ENCODE data around the gene SOCS6.

Gene SOCS6

DNA sequence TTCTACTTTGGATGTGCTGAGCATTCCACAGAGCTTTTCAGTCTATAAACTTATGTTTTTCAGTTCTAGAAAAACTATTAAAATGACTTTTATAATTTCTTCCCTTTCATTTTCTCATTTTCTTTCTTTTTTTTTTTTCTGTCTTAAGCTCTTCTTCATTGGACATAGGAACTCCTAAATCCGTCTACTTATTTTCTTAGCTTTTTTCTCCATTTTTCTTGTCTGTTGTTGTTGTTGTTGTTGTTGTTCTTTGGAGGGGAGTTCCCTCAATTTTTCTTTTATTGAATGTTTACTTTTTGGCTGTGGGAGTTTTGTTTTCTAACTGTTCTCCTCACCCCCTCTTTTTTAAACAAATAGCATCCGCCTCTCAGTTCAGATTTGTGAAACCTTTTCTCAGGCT, 7.9 kb downstream of the SOCS6 start:
- H3K27ac ChIP-seq (ENCODE audit: low read length) = no peak overlapping the region
- H3K36me3 ChIP-seq (ENCODE audit: control insufficient read depth, insufficient read depth, low read length) = no peaks in the 10 kb centered on the region
- no peak for DNase-seq (ENCODE audit: low read depth, low spot score)
- H3K27me3 ChIP-seq (ENCODE audit: control insufficient read depth, insufficient read depth, low read length) = no peaks in the 10 kb centered on the region
- H3K4me1 ChIP-seq (ENCODE audit: control insufficient read depth, insufficient read depth, low read length) = no peaks in the 10 kb centered on the region
- H3K9me3 ChIP-seq (ENCODE audit: control insufficient read depth, insufficient read depth, low read length) = no peaks in the 10 kb centered on the region
- WGBS (ENCODE audit: insufficient coverage, insufficient read length) = no CpG with 5 or more reads among the region's 2 CpGs
- H3K4me3 ChIP-seq (ENCODE audit: low read length) = no peak overlapping the region

DNA sequence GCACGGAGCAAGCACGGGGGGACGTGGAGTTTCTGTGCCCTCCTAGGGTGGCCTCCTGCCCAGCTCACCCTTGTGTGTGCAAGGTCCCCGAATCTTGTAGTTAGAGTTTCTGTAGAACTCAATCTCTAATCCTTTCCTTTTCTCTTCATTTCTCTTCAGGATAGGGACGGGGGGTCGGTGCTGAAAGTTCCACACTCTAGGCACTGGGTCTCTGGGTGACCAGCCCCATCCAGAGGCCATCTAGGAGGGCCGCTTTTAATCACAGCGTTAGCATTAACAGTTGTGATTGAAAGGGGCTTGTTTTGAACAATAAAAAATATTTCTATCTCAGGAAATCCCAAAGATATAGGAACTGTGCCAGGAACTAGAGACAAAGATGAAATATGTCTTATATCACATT, 10.5 kb downstream of the SOCS6 start:
- no peak for DNase-seq (ENCODE audit: low read depth, low spot score)
- no peaks in the 10 kb centered on the region for H3K36me3 ChIP-seq (ENCODE audit: control insufficient read depth, insufficient read depth, low read length)
- WGBS (ENCODE audit: insufficient coverage, insufficient read length) = no CpG with 5 or more reads among the region's 8 CpGs
- H3K4me3 ChIP-seq (ENCODE audit: low read length) = no peak overlapping the region
- H3K27ac ChIP-seq (ENCODE audit: low read length) = no peak overlapping the region
- no peaks in the 10 kb centered on the region for H3K9me3 ChIP-seq (ENCODE audit: control insufficient read depth, insufficient read depth, low read length)
- H3K27me3 ChIP-seq (ENCODE audit: control insufficient read depth, insufficient read depth, low read length) = no peaks in the 10 kb centered on the region
- H3K4me1 ChIP-seq (ENCODE audit: control insufficient read depth, insufficient read depth, low read length) = no peaks in the 10 kb centered on the region

DNA sequence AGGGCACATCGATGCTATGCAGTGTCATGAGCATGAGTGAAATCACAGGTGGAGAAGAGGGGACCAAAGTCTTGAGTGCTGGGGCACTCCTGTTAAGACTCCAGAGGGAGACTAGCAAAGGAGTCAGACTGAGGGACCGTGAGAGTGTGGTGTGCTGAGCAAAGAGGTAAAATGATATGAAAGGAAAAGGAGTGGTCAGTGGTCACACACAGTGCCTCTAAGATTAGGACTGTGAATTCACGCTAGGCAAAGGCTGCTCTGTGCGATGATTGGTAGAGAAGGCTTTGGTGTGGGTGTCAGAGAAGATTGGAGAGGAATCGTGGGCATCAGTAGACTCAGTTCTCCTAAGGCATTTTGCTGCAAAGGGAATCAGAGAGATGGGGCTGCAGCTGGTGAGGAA, 12.8 kb downstream of the SOCS6 start:
- Histone ChIP-seq H3K4me1 (ENCODE audit: control insufficient read depth, insufficient read depth, low read length) (no peaks in the 10 kb centered on the region), H3K27ac (ENCODE audit: low read length) (no peak overlapping the region), H3K9me3 (ENCODE audit: control insufficient read depth, insufficient read depth, low read length) (no peaks in the 10 kb centered on the region), H3K27me3 (ENCODE audit: control insufficient read depth, insufficient read depth, low read length) (no peaks in the 10 kb centered on the region), H3K36me3 (ENCODE audit: control insufficient read depth, insufficient read depth, low read length) (no peaks in the 10 kb centered on the region), H3K4me3 (ENCODE audit: low read length) (no peak overlapping the region)
- WGBS (ENCODE audit: insufficient coverage, insufficient read length) = no CpG with 5 or more reads among the region's 5 CpGs
- DNase-seq (ENCODE audit: low read depth, low spot score) = no peak

DNA sequence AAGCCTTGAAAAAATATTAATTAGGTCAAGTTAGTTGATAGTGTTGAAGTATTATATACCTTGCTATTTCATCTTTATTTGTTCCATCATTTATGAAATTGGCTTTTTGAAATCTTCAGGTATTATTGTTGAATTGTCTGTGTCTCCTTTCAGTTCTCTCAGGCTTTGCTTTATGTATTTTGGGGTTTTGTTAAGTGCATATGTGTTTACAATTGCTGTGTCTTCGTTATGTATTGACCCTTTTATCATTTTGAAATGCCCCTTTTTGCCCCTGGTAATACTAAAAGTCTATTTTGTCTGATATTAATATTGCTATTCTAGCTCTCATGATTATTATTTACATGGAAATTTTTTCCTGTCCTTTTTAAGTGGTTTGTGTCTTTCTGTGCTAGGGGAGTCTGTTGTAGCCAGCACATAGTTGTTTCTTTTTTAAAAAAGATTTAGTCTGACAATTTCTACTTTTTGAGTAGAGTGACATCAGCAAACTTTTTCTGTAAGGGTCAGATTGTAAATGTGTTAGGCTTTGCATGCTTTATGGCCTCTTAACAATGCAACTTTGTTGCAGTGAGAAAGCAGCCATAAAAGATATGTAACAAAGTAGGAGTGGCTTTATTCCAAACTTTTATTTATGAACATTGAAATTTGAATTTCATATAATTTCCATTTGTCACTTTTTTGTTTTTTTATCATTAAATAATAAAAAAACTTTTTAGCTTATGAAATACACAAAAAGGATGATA, 19.9 kb downstream of the SOCS6 start:
- Histone ChIP-seq H3K4me1 (ENCODE audit: control insufficient read depth, insufficient read depth, low read length) (no peaks in the 10 kb centered on the region), H3K27me3 (ENCODE audit: control insufficient read depth, insufficient read depth, low read length) (no peaks in the 10 kb centered on the region), H3K9me3 (ENCODE audit: control insufficient read depth, insufficient read depth, low read length) (no peaks in the 10 kb centered on the region), H3K27ac (ENCODE audit: low read length) (no peak overlapping the region), H3K36me3 (ENCODE audit: control insufficient read depth, insufficient read depth, low read length) (no peaks in the 10 kb centered on the region), H3K4me3 (ENCODE audit: low read length) (no peak overlapping the region)
- DNase-seq (ENCODE audit: low read depth, low spot score) = no peak
- no CpG with 5 or more reads among the region's 1 CpG for WGBS (ENCODE audit: insufficient coverage, insufficient read length)

DNA sequence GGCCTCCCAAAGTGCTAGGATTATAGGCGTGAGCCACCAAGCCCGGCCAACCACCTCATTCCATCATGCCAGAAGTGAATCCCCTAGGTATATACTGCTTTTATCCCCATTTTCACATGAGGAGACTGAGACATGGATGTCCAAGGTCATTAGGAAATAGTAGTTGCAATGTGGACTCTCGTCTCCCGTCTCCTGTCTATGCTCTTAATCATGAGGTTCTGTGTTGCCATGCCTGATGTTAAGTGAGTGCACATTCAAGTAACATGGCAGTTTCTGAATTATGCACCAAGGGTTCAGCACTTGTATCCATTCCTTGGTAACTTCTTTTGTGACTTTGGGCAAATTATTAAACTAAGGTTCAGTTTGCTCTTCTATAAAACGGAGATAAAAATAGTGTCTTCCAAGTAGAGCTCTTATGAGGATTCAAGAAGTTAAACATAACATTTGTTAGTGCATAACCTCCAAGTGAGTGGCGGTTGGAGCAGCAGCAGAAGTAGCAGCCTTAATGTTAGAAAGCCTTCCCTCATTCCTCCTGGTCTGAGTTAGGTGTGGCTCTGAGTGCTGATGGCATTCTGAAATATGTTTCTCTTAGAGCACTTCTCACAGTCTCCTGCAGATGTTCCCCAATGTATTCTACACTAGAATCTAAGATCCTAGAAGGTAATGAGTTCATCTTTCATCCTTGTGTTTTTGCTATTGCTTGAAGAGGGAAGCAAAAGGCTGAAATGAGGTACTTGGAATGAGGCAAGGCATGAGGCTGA, 21.9 kb downstream of the SOCS6 start:
- no peak for DNase-seq (ENCODE audit: low read depth, low spot score)
- H3K9me3 ChIP-seq (ENCODE audit: control insufficient read depth, insufficient read depth, low read length) = no peaks in the 10 kb centered on the region
- WGBS (ENCODE audit: insufficient coverage, insufficient read length) = no CpG with 5 or more reads among the region's 6 CpGs

DNA sequence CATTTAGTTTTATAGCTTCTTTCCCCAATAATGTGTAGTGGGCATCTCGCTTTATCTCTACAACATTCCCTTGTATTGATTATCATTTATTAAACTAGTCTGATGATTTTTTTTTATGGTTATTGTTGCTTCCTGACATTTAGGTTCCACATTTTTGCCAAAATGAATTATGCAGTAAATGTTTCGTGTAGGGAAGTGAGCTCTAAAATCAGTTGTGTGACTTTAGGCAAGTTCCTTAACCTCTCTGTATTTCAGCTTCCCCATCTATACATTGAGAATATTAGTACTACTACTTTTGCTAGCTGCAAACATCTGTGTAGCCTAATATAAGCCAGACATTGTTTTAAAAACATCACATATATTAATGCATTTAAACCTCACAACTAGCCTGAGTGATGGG, 22.9 kb downstream of the SOCS6 start:
- Histone ChIP-seq H3K4me3 (ENCODE audit: low read length) (no peak overlapping the region), H3K36me3 (ENCODE audit: control insufficient read depth, insufficient read depth, low read length) (no peaks in the 10 kb centered on the region), H3K27ac (ENCODE audit: low read length) (no peak overlapping the region), H3K27me3 (ENCODE audit: control insufficient read depth, insufficient read depth, low read length) (no peaks in the 10 kb centered on the region), H3K4me1 (ENCODE audit: control insufficient read depth, insufficient read depth, low read length) (no peaks in the 10 kb centered on the region), H3K9me3 (ENCODE audit: control insufficient read depth, insufficient read depth, low read length) (no peaks in the 10 kb centered on the region)
- WGBS (ENCODE audit: insufficient coverage, insufficient read length) = no CpG with 5 or more reads among the region's 2 CpGs
- DNase-seq (ENCODE audit: low read depth, low spot score) = no peak

More for the DNA sequence above, 21.9 kb downstream of the SOCS6 start:
- H3K27me3 ChIP-seq (ENCODE audit: control insufficient read depth, insufficient read depth, low read length) = no peaks in the 10 kb centered on the region
- no peak overlapping the region for H3K27ac ChIP-seq (ENCODE audit: low read length)
- no peaks in the 10 kb centered on the region for H3K36me3 ChIP-seq (ENCODE audit: control insufficient read depth, insufficient read depth, low read length)
- H3K4me1 ChIP-seq (ENCODE audit: control insufficient read depth, insufficient read depth, low read length) = no peaks in the 10 kb centered on the region
- H3K4me3 ChIP-seq (ENCODE audit: low read length) = no peak overlapping the region

DNA sequence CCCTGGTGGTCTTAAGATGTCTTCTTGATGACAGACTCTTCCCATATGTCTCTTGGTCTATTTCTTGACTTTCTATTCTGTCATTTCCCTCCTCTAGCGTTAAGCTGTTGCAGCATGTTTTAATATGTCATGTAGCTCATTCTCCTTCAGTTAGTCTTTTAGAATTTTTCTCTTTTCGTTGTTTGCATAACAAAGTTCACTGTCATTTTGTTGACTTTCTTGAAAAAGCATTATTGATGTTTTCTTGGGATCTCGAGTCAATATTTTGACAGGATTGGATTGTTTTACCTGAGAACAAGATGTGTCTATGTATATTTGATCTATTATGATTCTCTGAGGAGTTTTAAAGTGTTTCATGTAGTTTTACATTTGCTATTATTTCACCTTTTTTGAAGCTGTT, 24.8 kb downstream of the SOCS6 start:
- no peaks in the 10 kb centered on the region for H3K27me3 ChIP-seq (ENCODE audit: control insufficient read depth, insufficient read depth, low read length)
- H3K36me3 ChIP-seq (ENCODE audit: control insufficient read depth, insufficient read depth, low read length) = no peaks in the 10 kb centered on the region
- no peaks in the 10 kb centered on the region for H3K4me1 ChIP-seq (ENCODE audit: control insufficient read depth, insufficient read depth, low read length)
- no CpG with 5 or more reads among the region's 3 CpGs for WGBS (ENCODE audit: insufficient coverage, insufficient read length)
- no peak overlapping the region for H3K27ac ChIP-seq (ENCODE audit: low read length)
- no peak overlapping the region for H3K4me3 ChIP-seq (ENCODE audit: low read length)
- DNase-seq (ENCODE audit: low read depth, low spot score) = no peak
- no peaks in the 10 kb centered on the region for H3K9me3 ChIP-seq (ENCODE audit: control insufficient read depth, insufficient read depth, low read length)

DNA sequence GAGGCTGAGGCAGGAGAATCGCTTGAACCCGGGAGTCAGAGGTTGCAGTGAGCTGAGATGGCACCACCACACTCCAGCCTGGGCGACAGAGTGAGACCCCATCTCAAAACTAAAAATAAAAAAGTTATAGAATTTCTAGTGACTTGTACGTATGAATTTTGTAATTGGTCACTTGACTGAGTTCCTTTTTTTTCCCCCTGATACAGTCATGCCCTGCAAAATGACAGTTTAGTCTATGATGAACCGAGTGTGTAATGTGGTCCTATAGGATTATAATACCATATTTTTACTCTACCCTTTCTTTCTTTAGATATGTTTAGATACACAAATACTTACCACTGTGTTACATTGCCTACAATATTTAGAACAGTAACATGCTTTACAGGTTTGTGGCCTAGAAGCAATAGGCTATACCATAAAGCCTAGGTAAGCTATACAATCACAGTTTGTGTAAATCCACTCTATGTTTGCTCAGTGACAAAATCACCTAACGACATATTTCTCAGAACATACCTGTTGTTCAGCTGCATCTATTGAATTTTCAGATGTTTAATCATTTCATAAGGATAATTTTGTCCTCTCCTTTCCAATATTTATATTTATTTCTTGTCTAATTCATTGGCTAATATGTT, 25.4 kb downstream of the SOCS6 start:
- no peak overlapping the region for H3K27ac ChIP-seq (ENCODE audit: low read length)
- WGBS (ENCODE audit: insufficient coverage, insufficient read length) = no CpG with 5 or more reads among the region's 6 CpGs
- H3K36me3 ChIP-seq (ENCODE audit: control insufficient read depth, insufficient read depth, low read length) = no peaks in the 10 kb centered on the region
- H3K27me3 ChIP-seq (ENCODE audit: control insufficient read depth, insufficient read depth, low read length) = no peaks in the 10 kb centered on the region
- no peak overlapping the region for H3K4me3 ChIP-seq (ENCODE audit: low read length)
- no peak for DNase-seq (ENCODE audit: low read depth, low spot score)
- no peaks in the 10 kb centered on the region for H3K4me1 ChIP-seq (ENCODE audit: control insufficient read depth, insufficient read depth, low read length)
- no peaks in the 10 kb centered on the region for H3K9me3 ChIP-seq (ENCODE audit: control insufficient read depth, insufficient read depth, low read length)

DNA sequence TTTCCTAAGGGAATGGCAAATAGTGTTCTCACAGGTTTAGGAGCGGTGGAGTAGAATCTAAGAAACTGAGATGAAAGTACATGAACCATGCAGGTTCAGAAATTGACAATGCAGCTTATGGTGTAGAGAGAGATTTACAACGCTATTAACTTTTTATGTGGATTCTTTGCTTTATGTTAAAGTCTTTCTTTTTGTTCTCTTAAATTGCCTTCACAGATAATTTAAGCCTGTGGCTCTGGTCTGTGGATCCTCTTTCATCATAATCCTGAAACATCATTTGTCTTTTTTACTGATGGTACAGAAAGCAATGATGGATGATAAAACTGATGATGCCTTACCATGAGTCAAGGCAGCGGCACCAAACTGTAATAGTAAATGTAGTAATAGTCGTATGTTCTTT, 30.3 kb downstream of the SOCS6 start:
- H3K9me3 ChIP-seq (ENCODE audit: control insufficient read depth, insufficient read depth, low read length) = no peaks in the 10 kb centered on the region
- no peaks in the 10 kb centered on the region for H3K4me1 ChIP-seq (ENCODE audit: control insufficient read depth, insufficient read depth, low read length)
- WGBS (ENCODE audit: insufficient coverage, insufficient read length) = no CpG with 5 or more reads among the region's 4 CpGs
- no peaks in the 10 kb centered on the region for H3K36me3 ChIP-seq (ENCODE audit: control insufficient read depth, insufficient read depth, low read length)
- no peaks in the 10 kb centered on the region for H3K27me3 ChIP-seq (ENCODE audit: control insufficient read depth, insufficient read depth, low read length)
- H3K4me3 ChIP-seq (ENCODE audit: low read length) = no peak overlapping the region
- DNase-seq (ENCODE audit: low read depth, low spot score) = no peak
- no peak overlapping the region for H3K27ac ChIP-seq (ENCODE audit: low read length)

DNA sequence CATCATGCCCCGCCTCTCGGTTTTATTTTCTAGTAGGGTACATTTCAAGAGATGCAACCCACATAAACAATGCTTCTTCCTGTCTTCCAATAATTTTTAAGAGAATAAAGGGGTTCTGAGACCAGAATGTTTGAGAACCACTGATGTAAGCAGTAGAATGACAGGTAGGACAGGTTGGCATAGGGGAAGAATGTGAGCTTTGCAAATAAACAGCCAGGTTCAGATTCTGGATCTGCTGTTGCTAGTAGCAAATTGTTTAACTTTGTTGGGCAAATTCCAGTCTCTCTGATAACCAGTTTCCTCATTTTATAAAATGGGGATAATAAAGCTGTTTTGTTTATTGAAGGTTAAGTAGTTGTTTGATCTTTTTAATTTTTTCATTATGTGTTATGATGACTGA, 32.8 kb downstream of the SOCS6 start:
- Histone ChIP-seq H3K4me3 (ENCODE audit: low read length) (no peak overlapping the region), H3K9me3 (ENCODE audit: control insufficient read depth, insufficient read depth, low read length) (no peaks in the 10 kb centered on the region), H3K4me1 (ENCODE audit: control insufficient read depth, insufficient read depth, low read length) (peaks cover 2% of the 10 kb centered on the region; the same call in 1 of the 2 replicates), H3K36me3 (ENCODE audit: control insufficient read depth, insufficient read depth, low read length) (peaks cover 7% of the 10 kb centered on the region; the same call in 1 of the 2 replicates), H3K27ac (ENCODE audit: low read length) (no peak overlapping the region), H3K27me3 (ENCODE audit: control insufficient read depth, insufficient read depth, low read length) (no peaks in the 10 kb centered on the region)
- DNase-seq (ENCODE audit: low read depth, low spot score) = no peak
- WGBS (ENCODE audit: insufficient coverage, insufficient read length) = no CpG with 5 or more reads among the region's 2 CpGs
